ENCODE measurements around the gene PDLIM3. TPM values are rescaled to one million over a fixed set of nuclear protein-coding genes. Genes with fewer than 3 reads are reported as not detected.

Gene PDLIM3, protein sequence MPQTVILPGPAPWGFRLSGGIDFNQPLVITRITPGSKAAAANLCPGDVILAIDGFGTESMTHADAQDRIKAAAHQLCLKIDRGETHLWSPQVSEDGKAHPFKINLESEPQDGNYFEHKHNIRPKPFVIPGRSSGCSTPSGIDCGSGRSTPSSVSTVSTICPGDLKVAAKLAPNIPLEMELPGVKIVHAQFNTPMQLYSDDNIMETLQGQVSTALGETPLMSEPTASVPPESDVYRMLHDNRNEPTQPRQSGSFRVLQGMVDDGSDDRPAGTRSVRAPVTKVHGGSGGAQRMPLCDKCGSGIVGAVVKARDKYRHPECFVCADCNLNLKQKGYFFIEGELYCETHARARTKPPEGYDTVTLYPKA
- total RNA-seq: 100 to 1,000 TPM; 568 to 907 (median 820) TPM
- 10 to 100 TPM in 2 of 3 donors, 1 to 10 TPM in 1; 7.9 to 24.5 (median 17.4) TPM for polyA plus RNA-seq

DNA sequence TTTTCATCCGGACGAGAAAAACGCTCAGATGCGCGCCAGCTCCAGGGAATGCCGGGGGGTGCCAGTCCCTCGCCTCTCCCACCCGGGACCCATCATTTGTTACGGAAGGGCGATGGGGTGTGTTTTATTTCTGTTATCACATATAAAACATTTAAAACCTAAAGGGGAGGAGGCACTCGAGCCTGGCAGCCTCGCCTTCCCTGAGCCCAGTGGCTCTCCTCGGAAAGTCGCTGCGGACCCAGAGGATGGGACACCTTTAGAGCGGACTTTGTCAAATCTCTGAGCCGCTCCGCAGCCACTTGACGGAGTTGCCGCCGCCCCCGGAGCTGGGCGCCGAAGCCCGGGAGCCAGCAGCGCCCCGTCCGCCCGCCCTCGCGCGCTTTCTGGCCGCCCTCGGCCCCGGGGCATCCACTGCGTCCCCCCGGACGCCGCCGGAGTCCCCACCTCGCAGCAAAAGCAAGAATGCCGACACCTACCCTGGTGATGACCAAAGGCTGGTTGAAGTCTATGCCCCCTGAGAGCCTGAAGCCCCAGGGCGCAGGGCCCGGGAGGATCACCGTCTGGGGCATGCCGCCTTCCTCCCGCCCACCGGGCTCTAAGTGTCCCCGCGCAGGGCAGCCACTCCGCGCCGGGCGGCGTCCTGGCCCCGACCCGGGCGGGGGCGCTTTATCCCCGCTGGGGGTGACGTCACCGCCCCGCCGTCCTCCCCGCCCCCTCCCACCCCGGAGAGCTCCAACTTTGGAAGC is at the start of gene PDLIM3:
TSS of gene PDLIM3 (minus strand) at position 642 of the 746 bp plus-strand sequence. CDS start at position 569, 73 bp downstream.
- H3K27me3 ChIP-seq: peaks cover 0 to 10% (median 0%) of the 10 kb centered on the region in 3 donors
- WGBS, 2 donors: 1 to 2% methylated on average over 66 of the region's 66 CpGs

DNA sequence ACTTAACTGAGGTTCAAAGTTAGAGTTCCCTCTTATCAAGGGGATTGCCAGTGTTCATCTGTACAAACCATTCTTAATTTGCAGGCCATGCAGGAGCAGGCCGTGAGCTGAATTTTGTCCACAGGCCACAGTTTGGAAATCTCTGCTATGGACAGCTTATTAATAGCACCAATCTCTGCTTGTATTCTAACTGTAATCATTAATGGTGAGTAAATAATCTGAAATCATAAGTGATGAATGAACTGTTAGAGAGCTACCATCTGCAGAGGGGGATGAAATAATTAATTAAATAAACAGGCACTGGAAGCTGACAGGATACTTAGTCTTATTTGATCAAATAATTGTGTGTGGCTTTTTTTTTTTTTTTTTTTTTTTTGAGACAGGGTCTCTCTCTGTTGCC is 48.5 kb upstream of the PDLIM3 start:
- Histone ChIP-seq H3K36me3 (peaks cover 0 to 22% (median 0%) of the 10 kb centered on the region in 4 donors), H3K4me1 (no peaks in the 10 kb centered on the region), H3K27ac (no peak overlapping the region), H3K4me3 (no peak overlapping the region), H3K27me3 (no peaks in the 10 kb centered on the region), H3K9me3 (no peaks in the 10 kb centered on the region)
- intact Hi-C loops (cut with DNase I): loop anchor here (5.0 kb wide), 1 partner anchor 42 kb away; no protein-coding TSS in a partner anchor
- TF ChIP-seq POLR2A (IDR thresholded peaks at IDR 0.05) (no peak), EP300 (IDR thresholded peaks at IDR 0.05) (no peak), POLR2AphosphoS5 (IDR thresholded peaks at IDR 0.05) (no peak)
- TF ChIP-seq, protein P1, sequence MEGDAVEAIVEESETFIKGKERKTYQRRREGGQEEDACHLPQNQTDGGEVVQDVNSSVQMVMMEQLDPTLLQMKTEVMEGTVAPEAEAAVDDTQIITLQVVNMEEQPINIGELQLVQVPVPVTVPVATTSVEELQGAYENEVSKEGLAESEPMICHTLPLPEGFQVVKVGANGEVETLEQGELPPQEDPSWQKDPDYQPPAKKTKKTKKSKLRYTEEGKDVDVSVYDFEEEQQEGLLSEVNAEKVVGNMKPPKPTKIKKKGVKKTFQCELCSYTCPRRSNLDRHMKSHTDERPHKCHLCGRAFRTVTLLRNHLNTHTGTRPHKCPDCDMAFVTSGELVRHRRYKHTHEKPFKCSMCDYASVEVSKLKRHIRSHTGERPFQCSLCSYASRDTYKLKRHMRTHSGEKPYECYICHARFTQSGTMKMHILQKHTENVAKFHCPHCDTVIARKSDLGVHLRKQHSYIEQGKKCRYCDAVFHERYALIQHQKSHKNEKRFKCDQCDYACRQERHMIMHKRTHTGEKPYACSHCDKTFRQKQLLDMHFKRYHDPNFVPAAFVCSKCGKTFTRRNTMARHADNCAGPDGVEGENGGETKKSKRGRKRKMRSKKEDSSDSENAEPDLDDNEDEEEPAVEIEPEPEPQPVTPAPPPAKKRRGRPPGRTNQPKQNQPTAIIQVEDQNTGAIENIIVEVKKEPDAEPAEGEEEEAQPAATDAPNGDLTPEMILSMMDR (IDR thresholded peaks at IDR 0.05): no peak
- 94 to 96% methylated on average over 1 of the region's 1 CpG for WGBS, 2 donors
- no peak for DNase-seq

More for the DNA sequence above, at the start of gene PDLIM3:
- intact Hi-C loops (cut with DNase I): loop anchor here (2.0 to 10.0 kb wide), 4 partner anchors 32 to 500 kb away; partner anchors contain the start of gene CCDC110
- TF ChIP-seq POLR2AphosphoS5 (IDR thresholded peaks at IDR 0.05) (peak; percentile 98 to 99 (median 98)), EP300 (IDR thresholded peaks at IDR 0.05) (peak in 1 of 4 donors; percentile 43), POLR2A (IDR thresholded peaks at IDR 0.05) (peak; percentile 90 to 93)
- TF ChIP-seq, protein P1 (IDR thresholded peaks at IDR 0.05): no peak
- Histone ChIP-seq H3K4me1 (peaks cover 0 to 45% (median 23%) of the 10 kb centered on the region in 4 donors), H3K27ac (peak within 1 kb of the TSS; percentile 95 to 99 (median 97)), H3K36me3 (no peaks in the 10 kb centered on the region), H3K9me3 (no peaks in the 10 kb centered on the region), H3K4me3 (peak within 1 kb of the TSS; percentile 67 to 91 (median 82))
- peak; percentile 89 for DNase-seq

DNA sequence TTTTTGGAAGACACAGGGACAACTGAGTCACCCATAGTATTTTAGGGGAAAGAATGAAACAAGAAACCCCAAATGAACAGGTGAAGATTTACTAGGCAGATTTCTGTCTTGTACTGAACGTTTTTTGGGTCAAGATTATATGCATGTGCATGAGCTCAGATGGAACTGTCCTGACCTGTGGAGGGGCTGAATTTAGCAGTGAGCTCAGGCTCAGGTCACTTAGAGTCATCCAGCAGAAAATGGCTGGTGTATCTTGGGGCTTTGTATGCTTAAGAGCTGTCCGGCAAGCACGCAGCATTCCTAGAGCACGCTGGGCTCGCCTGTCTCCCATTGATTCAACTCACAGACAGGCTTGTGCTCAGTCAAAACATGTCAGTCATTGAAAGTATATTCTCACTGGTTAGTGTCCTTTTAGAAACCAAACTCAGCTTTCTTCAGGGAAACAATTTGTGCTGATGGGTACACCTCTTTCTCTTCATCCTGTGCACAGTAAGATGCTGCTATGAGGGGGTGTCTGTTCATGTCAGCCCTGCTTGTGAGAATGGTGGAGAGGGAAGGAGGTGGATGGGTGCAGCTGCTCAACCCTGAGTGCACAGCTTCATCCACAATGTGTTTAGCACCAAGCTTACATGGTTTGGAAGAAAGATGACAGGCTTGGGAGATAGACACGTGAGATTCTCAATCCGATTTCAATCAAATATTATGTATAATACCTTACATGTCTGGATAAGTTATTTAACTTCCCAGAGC is 47.5 kb upstream of the PDLIM3 start:
- H3K4me3 ChIP-seq: no peak overlapping the region
- no peaks in the 10 kb centered on the region for H3K4me1 ChIP-seq
- no peaks in the 10 kb centered on the region for H3K27me3 ChIP-seq
- WGBS, 2 donors: 82 to 87% methylated on average over 7 of the region's 7 CpGs
- no peaks in the 10 kb centered on the region for H3K9me3 ChIP-seq
- DNase-seq: no peak
- H3K27ac ChIP-seq: no peak overlapping the region
- intact Hi-C loops (cut with DNase I): loop anchor here (5.0 kb wide), 1 partner anchor 41 kb away; no protein-coding TSS in a partner anchor
- peaks cover 0 to 17% (median 0%) of the 10 kb centered on the region in 4 donors for H3K36me3 ChIP-seq
- peak in 1 of 4 donors; percentile 23 for TF ChIP-seq POLR2AphosphoS5 (IDR thresholded peaks at IDR 0.05)
- TF ChIP-seq, protein P1 (IDR thresholded peaks at IDR 0.05): no peak
- TF ChIP-seq POLR2A (IDR thresholded peaks at IDR 0.05): no peak
- TF ChIP-seq EP300 (IDR thresholded peaks at IDR 0.05): no peak

DNA sequence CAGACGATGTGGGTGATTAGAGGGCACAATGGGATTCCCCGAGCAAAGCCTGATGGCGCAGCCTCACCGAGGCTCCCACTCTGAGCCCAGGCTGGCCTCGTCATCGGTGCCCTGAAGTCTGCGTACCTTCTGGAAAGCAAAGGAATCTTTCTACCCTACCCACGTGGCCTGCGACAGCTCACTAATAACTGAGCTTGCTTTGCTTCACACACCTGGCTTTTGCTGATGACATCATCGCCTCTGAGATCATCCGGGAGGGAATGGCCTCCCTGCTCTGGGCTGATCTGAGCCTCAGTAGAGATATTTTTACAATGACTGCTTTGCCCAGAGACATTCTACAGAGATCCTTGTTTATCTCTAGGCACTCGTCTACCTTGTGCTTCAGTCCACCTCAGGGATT is 45.4 kb upstream of the PDLIM3 start:
- TF ChIP-seq EP300 (IDR thresholded peaks at IDR 0.05) (no peak), POLR2AphosphoS5 (IDR thresholded peaks at IDR 0.05) (no peak), POLR2A (IDR thresholded peaks at IDR 0.05) (no peak)
- TF ChIP-seq, protein P1 (IDR thresholded peaks at IDR 0.05): no peak
- H3K27ac ChIP-seq: no peak overlapping the region
- 80 to 86% methylated on average over 12 of the region's 12 CpGs for WGBS, 2 donors
- H3K27me3 ChIP-seq: no peaks in the 10 kb centered on the region
- no peaks in the 10 kb centered on the region for H3K36me3 ChIP-seq
- H3K4me3 ChIP-seq: no peak overlapping the region
- no peaks in the 10 kb centered on the region for H3K9me3 ChIP-seq
- peaks cover 0 to 17% (median 6%) of the 10 kb centered on the region in 4 donors for H3K4me1 ChIP-seq
- DNase-seq: no peak
- intact Hi-C loops (cut with DNase I): loop anchor here (5.0 kb wide), 1 partner anchor 38 kb away; no protein-coding TSS in a partner anchor
